ENCODE data around the gene SPATA19.

The SPATA19 gene

DNA sequence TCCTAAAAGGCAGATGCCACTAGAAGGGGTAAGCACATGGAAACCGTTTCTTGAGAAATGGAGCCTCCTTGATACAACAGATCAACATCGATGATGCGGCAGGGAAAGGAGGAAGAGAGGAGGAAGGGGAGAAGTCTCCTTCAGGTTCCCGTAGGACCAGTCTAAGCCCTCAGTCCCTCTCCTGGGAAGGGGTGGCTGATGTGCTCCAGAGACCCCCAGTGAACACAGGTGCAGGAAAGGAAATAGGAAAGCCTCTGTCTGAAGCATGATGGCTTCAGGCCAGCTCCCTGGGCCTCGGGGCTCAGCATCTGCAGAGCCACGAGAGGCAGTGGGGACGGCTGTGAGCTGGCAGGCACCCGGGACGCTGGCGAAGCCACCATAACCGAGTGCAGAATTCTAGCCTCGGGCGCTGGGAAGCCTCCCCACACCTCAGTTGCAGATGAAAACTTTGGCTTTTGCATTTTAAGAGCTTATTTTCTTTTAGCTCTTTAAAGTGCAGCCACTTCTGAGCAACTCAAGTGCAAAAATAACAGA is 1.8 kb downstream of the SPATA19 start:
- peaks cover 3% of the 10 kb centered on the region; the same call in 1 of the 2 replicates for H3K9me3 ChIP-seq (ENCODE audit: insufficient read depth, low read depth, low read length)
- no peak overlapping the region for H3K4me3 ChIP-seq (ENCODE audit: low read length, poor library complexity, severe bottlenecking)
- no peak for TF ChIP-seq EZH2phosphoT487 (IDR thresholded peaks at IDR 0.05; ENCODE audit: borderline replicate concordance)
- TF ChIP-seq, protein P1, sequence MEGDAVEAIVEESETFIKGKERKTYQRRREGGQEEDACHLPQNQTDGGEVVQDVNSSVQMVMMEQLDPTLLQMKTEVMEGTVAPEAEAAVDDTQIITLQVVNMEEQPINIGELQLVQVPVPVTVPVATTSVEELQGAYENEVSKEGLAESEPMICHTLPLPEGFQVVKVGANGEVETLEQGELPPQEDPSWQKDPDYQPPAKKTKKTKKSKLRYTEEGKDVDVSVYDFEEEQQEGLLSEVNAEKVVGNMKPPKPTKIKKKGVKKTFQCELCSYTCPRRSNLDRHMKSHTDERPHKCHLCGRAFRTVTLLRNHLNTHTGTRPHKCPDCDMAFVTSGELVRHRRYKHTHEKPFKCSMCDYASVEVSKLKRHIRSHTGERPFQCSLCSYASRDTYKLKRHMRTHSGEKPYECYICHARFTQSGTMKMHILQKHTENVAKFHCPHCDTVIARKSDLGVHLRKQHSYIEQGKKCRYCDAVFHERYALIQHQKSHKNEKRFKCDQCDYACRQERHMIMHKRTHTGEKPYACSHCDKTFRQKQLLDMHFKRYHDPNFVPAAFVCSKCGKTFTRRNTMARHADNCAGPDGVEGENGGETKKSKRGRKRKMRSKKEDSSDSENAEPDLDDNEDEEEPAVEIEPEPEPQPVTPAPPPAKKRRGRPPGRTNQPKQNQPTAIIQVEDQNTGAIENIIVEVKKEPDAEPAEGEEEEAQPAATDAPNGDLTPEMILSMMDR (conservative IDR thresholded peaks at IDR 0.05; ENCODE audit: low read length), result no peak
- no peaks in the 10 kb centered on the region for H3K79me2 ChIP-seq (ENCODE audit: insufficient read depth, low read length)
- H4K20me1 ChIP-seq (ENCODE audit: insufficient read depth, low read length, poor library complexity, severe bottlenecking), result no peaks in the 10 kb centered on the region
- no peaks in the 10 kb centered on the region for H3F3A ChIP-seq (ENCODE audit: low read depth)
- no peak overlapping the region for H2AFZ ChIP-seq (ENCODE audit: low read length)
- no peaks in the 10 kb centered on the region for H3K9me2 ChIP-seq (replicated peaks; ENCODE audit: low read depth, low read length)
- no peak overlapping the region for H3K4me2 ChIP-seq (ENCODE audit: low read depth, low read length, poor library complexity, severe bottlenecking)
- H3K4me1 ChIP-seq (ENCODE audit: insufficient read depth, low read length, poor library complexity, severe bottlenecking), result no peaks in the 10 kb centered on the region
- H3K9ac ChIP-seq (ENCODE audit: low read depth, low read length, poor library complexity, severe bottlenecking), result no peak overlapping the region
- no peaks in the 10 kb centered on the region for H3K36me3 ChIP-seq (ENCODE audit: insufficient read depth, low read length)
- no peaks in the 10 kb centered on the region for H3K27me3 ChIP-seq (ENCODE audit: insufficient read depth, low read length, poor library complexity, severe bottlenecking)

DNA sequence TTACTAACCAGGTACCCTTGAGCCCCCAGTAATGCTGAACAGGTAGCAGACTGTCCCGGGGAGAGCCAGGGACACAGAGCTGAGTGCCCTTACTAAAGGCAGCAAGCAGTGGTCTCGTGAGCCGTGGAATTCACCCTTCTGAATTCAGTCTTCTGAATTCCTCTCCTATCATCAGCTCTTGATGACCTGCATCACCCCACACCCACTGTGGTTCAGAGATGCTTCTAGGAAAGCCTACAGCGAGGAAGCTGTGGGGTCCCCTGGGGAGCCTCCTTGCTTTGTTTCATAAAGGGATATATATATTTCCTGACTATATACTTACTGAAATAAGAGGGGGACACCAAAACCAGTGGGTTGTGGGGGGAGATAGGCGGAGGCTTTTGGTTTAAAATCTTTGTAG is 2.6 kb downstream of the SPATA19 start:
- no peak for TF ChIP-seq EZH2phosphoT487 (IDR thresholded peaks at IDR 0.05; ENCODE audit: borderline replicate concordance)
- TF ChIP-seq, protein P1 (conservative IDR thresholded peaks at IDR 0.05; ENCODE audit: low read length), result no peak
- no peak overlapping the region for H3K9ac ChIP-seq (ENCODE audit: low read depth, low read length, poor library complexity, severe bottlenecking)
- H3K4me3 ChIP-seq (ENCODE audit: low read length, poor library complexity, severe bottlenecking), result no peak overlapping the region
- H3K36me3 ChIP-seq (ENCODE audit: insufficient read depth, low read length), result no peaks in the 10 kb centered on the region
- H3K4me2 ChIP-seq (ENCODE audit: low read depth, low read length, poor library complexity, severe bottlenecking), result no peak overlapping the region
- H4K20me1 ChIP-seq (ENCODE audit: insufficient read depth, low read length, poor library complexity, severe bottlenecking), result no peaks in the 10 kb centered on the region
- peaks cover 3% of the 10 kb centered on the region; the same call in 1 of the 2 replicates for H3K9me3 ChIP-seq (ENCODE audit: insufficient read depth, low read depth, low read length)
- no peaks in the 10 kb centered on the region for H3F3A ChIP-seq (ENCODE audit: low read depth)
- no peaks in the 10 kb centered on the region for H3K27me3 ChIP-seq (ENCODE audit: insufficient read depth, low read length, poor library complexity, severe bottlenecking)
- H2AFZ ChIP-seq (ENCODE audit: low read length), result no peak overlapping the region
- no peaks in the 10 kb centered on the region for H3K4me1 ChIP-seq (ENCODE audit: insufficient read depth, low read length, poor library complexity, severe bottlenecking)
- H3K79me2 ChIP-seq (ENCODE audit: insufficient read depth, low read length), result no peaks in the 10 kb centered on the region
- H3K9me2 ChIP-seq (replicated peaks; ENCODE audit: low read depth, low read length), result no peaks in the 10 kb centered on the region

DNA sequence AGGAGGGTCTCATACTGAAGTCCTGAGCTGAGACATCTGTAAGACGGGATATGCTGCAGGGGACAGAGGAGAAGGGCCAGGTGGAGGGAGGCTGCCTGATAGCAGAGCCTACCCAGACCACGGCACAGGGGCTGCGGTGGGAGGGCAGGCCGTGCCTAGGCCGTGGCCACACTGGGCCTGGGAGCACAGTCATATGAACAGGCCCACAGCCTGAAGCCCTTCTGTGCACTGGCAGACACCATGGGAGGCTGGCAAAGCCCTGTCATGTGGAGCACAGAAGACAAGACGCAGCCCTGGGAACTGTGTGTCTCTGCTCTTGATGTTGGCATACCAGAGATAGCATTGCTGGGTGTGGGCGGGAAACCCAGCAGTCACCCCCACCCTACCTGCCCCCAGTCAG is 3.3 kb downstream of the SPATA19 start:
- Histone ChIP-seq H3K9me2 (replicated peaks; ENCODE audit: low read depth, low read length) (no peaks in the 10 kb centered on the region), H3K36me3 (ENCODE audit: insufficient read depth, low read length) (no peaks in the 10 kb centered on the region), H3K79me2 (ENCODE audit: insufficient read depth, low read length) (no peaks in the 10 kb centered on the region), H3K9me3 (ENCODE audit: insufficient read depth, low read depth, low read length) (peaks cover 3% of the 10 kb centered on the region; the same call in 1 of the 2 replicates), H3K4me1 (ENCODE audit: insufficient read depth, low read length, poor library complexity, severe bottlenecking) (no peaks in the 10 kb centered on the region), H3K9ac (ENCODE audit: low read depth, low read length, poor library complexity, severe bottlenecking) (no peak overlapping the region), H4K20me1 (ENCODE audit: insufficient read depth, low read length, poor library complexity, severe bottlenecking) (no peaks in the 10 kb centered on the region), H3F3A (ENCODE audit: low read depth) (no peaks in the 10 kb centered on the region), H2AFZ (ENCODE audit: low read length) (no peak overlapping the region), H3K4me2 (ENCODE audit: low read depth, low read length, poor library complexity, severe bottlenecking) (no peak overlapping the region), H3K4me3 (ENCODE audit: low read length, poor library complexity, severe bottlenecking) (no peak overlapping the region), H3K27me3 (ENCODE audit: insufficient read depth, low read length, poor library complexity, severe bottlenecking) (no peaks in the 10 kb centered on the region)
- TF ChIP-seq, protein P1 (conservative IDR thresholded peaks at IDR 0.05; ENCODE audit: low read length), result no peak
- TF ChIP-seq EZH2phosphoT487 (IDR thresholded peaks at IDR 0.05; ENCODE audit: borderline replicate concordance), result no peak
